Smooth muscle cell (in vitro differentiated cells): ENCODE results near the gene RABL3. TPM values are rescaled to one million over a fixed set of nuclear protein-coding genes. Genes with fewer than 3 reads are reported as not detected.
A peak's percentile ranks its signal among the peaks of the same experiment; 100 is the strongest.

Source experiments
- DNase-seq: peaks from one replicate; lab custom pipeline; 2025; ENCODE audit not compliant: unreplicated experiment; lab: John Stamatoyannopoulos, UW
- H2AFZ ChIP-seq: fragments of 200-600 bp; sonication (generic); 2 replicates; pipeline ENCODE4 v1.6.0; 2016; ENCODE audit warnings: antibody characterized with exemption, low read depth, mild to moderate bottlenecking
- H3F3A ChIP-seq: fragments of 200-600 bp; sonication (generic); 2 replicates; pipeline ENCODE4 v1.6.0; 2017; ENCODE audit warnings: antibody characterized with exemption, low read depth
- H3K27ac ChIP-seq: fragments of 200-600 bp; sonication (generic); 2 replicates; pipeline ENCODE4 v1.5.1; 2016; ENCODE audit warnings: low read depth, mild to moderate bottlenecking
- H3K27me3 ChIP-seq: fragments of 200-600 bp; sonication (generic); 2 replicates; pipeline ENCODE4 v1.6.1; 2016; ENCODE audit warnings: low read depth, mild to moderate bottlenecking
- H3K36me3 ChIP-seq: fragments of 200-600 bp; sonication (generic); 2 replicates; pipeline ENCODE4 v1.5.1; 2016; ENCODE audit warnings: low read depth
- H3K4me1 ChIP-seq: fragments of 200-600 bp; sonication (generic); 2 replicates; pipeline ENCODE4 v1.5.1; 2016; ENCODE audit warnings: low read depth
- H3K4me2 ChIP-seq: fragments of 200-600 bp; sonication (generic); 2 replicates; pipeline ENCODE4 v1.6.0; 2016; ENCODE audit warnings: mild to moderate bottlenecking
- H3K4me3 ChIP-seq: fragments of 200-600 bp; sonication (generic); 2 replicates; pipeline ENCODE4 v1.5.1; 2016; ENCODE audit warnings: mild to moderate bottlenecking
- H3K79me2 ChIP-seq: fragments of 200-600 bp; sonication (generic); 2 replicates; pipeline ENCODE4 v1.6.0; 2016; ENCODE audit warnings: low read depth, mild to moderate bottlenecking
- H3K9ac ChIP-seq: fragments of 200-600 bp; sonication (generic); 2 replicates; pipeline ENCODE4 v1.6.0; 2016; ENCODE audit warnings: low read depth
- H3K9me3 ChIP-seq: fragments of 200-600 bp; sonication (generic); replicated peaks from 2 replicates; pipeline ENCODE4 v1.5.1; 2016; ENCODE audit warnings: low read depth
- H4K20me1 ChIP-seq: fragments of 200-600 bp; sonication (generic); 2 replicates; pipeline ENCODE4 v1.6.0; 2016; ENCODE audit warnings: low read depth
- CTCF ChIP-seq: fragments of 200-600 bp; sonication (generic); IDR thresholded peaks from 2 replicates; pipeline ENCODE4 v1.5.1; 2017; ENCODE audit warnings: borderline replicate concordance, mild to moderate bottlenecking, antibody characterized with exemption; ENCODE audit not compliant: insufficient read depth, poor library complexity, severe bottlenecking
- WGBS: methylation state at CpG from one replicate; pipeline ENCODE4 v1.1.7; 2016; ENCODE audit warnings: low lambda C conversion rate; 5-methylcytosine and 5-hydroxymethylcytosine counted together
- polyA plus RNA-seq: library from polyadenylated mRNA; unstranded; fragments of >200 nt; fragmentation: Nextera tagmentation; extraction: Ambion mirVana; gene quantifications from 2 replicates; pipeline ENCODE4 v1.2.1, GENCODE V29; 2016
- total RNA-seq: library from RNA; depleted of rRNA; stranded (reverse); fragments of >200 nt; gene quantifications from 2 replicates; pipeline ENCODE4 v1.2.3, GENCODE V29; 2014

RABL3 gene
- total and polyA plus RNA-seq, 2 experiments from 2014 or later, result 29.5 to 33.5 TPM

- H3F3A ChIP-seq, result no peaks in the 10 kb centered on the region
- H3K4me3 ChIP-seq, result no peak overlapping the region
- no peaks in the 10 kb centered on the region for H3K27me3 ChIP-seq
- peak overlapping the region; percentile 34 for H3K27ac ChIP-seq
- peaks cover 72% of the 10 kb centered on the region for H3K79me2 ChIP-seq
- TF ChIP-seq CTCF, result no peak
- H4K20me1 ChIP-seq, result no peaks in the 10 kb centered on the region
- H3K9ac ChIP-seq, result no peak overlapping the region
- no peak overlapping the region for H3K4me2 ChIP-seq
- no peaks in the 10 kb centered on the region for H3K4me1 ChIP-seq
- no peak overlapping the region for H2AFZ ChIP-seq
- WGBS, result 100% methylated on average over 2 of the region's 2 CpGs
- DNase-seq, result no peak
- H3K9me3 ChIP-seq, result no peaks in the 10 kb centered on the region
- peaks cover 17% of the 10 kb centered on the region for H3K36me3 ChIP-seq
These were observed 10.5 kb upstream of the RABL3 start for GRCh38 chr3:120752865-120753264.

- DNase-seq, result no peak
- Histone ChIP-seq H3K36me3 (peaks cover 17% of the 10 kb centered on the region), H3F3A (no peaks in the 10 kb centered on the region), H3K27ac (no peak overlapping the region), H3K27me3 (no peaks in the 10 kb centered on the region), H4K20me1 (no peaks in the 10 kb centered on the region), H3K9ac (no peak overlapping the region), H3K4me1 (no peaks in the 10 kb centered on the region), H3K4me2 (no peak overlapping the region), H3K9me3 (no peaks in the 10 kb centered on the region), H3K4me3 (no peak overlapping the region), H2AFZ (no peak overlapping the region), H3K79me2 (peaks cover 72% of the 10 kb centered on the region)
- 95% methylated on average over 1 of the region's 1 CpG for WGBS
- TF ChIP-seq CTCF, result no peak
These were observed 9.9 kb upstream of the RABL3 start for GRCh38 chr3:120752230-120752629.

- Histone ChIP-seq H3K4me1 (no peaks in the 10 kb centered on the region), H2AFZ (no peak overlapping the region), H3K4me2 (no peak overlapping the region), H3K36me3 (peaks cover 13% of the 10 kb centered on the region), H4K20me1 (no peaks in the 10 kb centered on the region), H3K27ac (no peak overlapping the region), H3K4me3 (no peak overlapping the region), H3F3A (no peaks in the 10 kb centered on the region), H3K9me3 (no peaks in the 10 kb centered on the region), H3K79me2 (peaks cover 72% of the 10 kb centered on the region), H3K9ac (no peak overlapping the region), H3K27me3 (no peaks in the 10 kb centered on the region)
- 97% methylated on average over 1 of the region's 1 CpG for WGBS
- no peak for TF ChIP-seq CTCF
- DNase-seq, result no peak
These were observed 7.5 kb upstream of the RABL3 start for GRCh38 chr3:120749843-120750242.

GRCh38 chr3:120745466-120745865 lies 3.1 kb upstream of the RABL3 start:
- H3K36me3 ChIP-seq, result peaks cover under 1% of the 10 kb centered on the region
- H3K27ac ChIP-seq, result no peak overlapping the region
- 98% methylated on average over 3 of the region's 3 CpGs for WGBS
- H3K4me1 ChIP-seq, result peaks cover 11% of the 10 kb centered on the region
- no peaks in the 10 kb centered on the region for H3F3A ChIP-seq
- TF ChIP-seq CTCF, result no peak
- H3K9me3 ChIP-seq, result no peaks in the 10 kb centered on the region
- no peak overlapping the region for H2AFZ ChIP-seq
- peaks cover 72% of the 10 kb centered on the region for H3K79me2 ChIP-seq
- no peaks in the 10 kb centered on the region for H4K20me1 ChIP-seq
- H3K4me2 ChIP-seq, result no peak overlapping the region
- no peak overlapping the region for H3K9ac ChIP-seq
- no peak overlapping the region for H3K4me3 ChIP-seq
- DNase-seq, result no peak
- no peaks in the 10 kb centered on the region for H3K27me3 ChIP-seq
